CD4-positive, alpha-beta T cell treated with Interferon gamma for 1 hour (primary cell): ENCODE results near the gene PARS2.

Source experiments
- DNase-seq: peaks from one replicate; pipeline ENCODE4 v3.0.0-alpha.2; 2020

Gene PARS2

DNA sequence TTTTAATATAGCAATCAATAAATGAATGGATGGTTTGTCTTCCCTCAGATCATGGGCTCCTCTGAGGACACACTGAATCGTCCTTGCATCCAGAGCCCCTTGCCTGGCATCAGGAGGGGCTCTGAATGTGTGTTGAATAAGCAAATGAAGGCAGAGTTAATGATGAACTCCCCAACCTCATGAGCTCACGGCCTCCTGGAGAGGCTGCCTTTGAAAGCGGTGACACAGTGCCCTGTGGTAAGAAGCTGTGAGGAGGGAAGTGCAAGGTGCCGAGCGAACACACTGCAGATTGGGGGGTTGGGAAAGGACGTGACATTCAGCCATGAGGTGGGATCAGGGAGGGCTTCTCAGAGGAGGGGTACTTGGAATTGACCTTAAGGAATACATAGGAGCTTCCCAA lies 3.2 kb upstream of the PARS2 start:
- DNase-seq, result no peak

DNA sequence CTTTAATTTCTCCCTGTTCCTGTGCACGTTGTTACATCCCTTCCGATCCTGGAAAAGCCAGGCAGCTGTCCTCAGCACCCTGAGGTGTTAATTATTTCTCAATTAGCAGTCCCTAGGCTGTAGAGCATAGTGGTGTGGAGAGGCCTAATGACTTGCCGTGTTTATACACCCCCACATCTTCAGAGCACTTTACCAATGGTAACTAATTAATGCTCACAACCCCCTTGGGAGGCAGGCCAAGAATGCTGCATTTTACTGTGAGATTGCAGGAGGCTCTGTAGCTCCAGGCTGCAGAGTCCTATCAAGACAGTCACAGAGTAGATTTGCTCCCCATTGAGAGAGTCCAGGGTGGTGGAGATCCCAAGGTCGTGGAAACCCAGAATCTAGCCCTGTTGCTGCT lies 2.4 kb upstream of the PARS2 start:
- no peak for DNase-seq

DNA sequence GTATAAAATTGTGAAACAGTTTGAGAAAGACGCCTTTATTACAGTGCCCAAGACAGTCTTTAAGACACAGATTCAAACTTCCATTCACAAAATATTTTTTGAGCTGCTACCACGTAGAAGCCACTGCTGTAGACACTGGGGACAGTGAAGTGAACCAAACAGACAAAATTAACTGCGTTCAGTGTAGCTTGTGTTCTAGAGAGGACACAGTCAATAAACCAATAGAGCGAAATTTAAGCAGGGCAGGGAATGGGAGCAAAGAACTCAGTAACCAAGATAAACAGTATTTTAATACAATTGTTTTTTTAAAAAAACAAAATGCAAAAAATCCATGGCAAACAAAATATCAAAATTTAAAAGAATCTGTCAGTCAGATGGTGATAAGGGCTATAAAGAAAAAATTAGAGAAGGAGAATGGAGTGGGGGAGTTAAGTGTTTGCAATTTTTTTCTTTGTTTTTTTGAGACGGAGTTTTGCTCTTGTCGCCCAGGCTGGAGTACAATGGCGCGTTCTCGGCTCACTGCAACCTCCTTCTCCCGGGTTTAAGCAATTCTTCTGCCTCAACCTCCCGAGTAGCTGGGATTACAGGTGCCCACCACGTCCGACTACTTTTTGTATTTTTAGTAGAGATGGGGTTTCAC lies 719 bp upstream of the PARS2 start:
- DNase-seq, result no peak

DNA sequence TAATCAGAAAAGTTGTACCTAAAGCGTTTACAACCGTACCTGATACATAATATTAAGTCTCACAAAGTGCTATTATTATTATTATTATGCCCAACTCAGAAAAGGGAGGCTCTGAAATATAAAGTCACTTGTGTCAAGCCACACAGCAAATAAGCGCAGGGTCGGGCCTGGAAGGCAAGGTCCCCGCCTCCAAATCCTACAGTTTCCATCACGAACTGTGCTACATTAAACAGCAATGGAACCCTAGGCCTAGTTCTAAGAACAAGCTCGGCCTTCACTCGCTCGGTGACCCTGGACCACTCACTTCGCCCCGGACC lies 549 bp downstream of the PARS2 start:
- DNase-seq, result no peak

GRCh38 chr1:54758678-54759348 lies 5.5 kb downstream of the PARS2 start:
- DNase-seq, result no peak

GRCh38 chr1:54757833-54758232 lies 6.5 kb downstream of the PARS2 start:
- DNase-seq, result no peak

DNA sequence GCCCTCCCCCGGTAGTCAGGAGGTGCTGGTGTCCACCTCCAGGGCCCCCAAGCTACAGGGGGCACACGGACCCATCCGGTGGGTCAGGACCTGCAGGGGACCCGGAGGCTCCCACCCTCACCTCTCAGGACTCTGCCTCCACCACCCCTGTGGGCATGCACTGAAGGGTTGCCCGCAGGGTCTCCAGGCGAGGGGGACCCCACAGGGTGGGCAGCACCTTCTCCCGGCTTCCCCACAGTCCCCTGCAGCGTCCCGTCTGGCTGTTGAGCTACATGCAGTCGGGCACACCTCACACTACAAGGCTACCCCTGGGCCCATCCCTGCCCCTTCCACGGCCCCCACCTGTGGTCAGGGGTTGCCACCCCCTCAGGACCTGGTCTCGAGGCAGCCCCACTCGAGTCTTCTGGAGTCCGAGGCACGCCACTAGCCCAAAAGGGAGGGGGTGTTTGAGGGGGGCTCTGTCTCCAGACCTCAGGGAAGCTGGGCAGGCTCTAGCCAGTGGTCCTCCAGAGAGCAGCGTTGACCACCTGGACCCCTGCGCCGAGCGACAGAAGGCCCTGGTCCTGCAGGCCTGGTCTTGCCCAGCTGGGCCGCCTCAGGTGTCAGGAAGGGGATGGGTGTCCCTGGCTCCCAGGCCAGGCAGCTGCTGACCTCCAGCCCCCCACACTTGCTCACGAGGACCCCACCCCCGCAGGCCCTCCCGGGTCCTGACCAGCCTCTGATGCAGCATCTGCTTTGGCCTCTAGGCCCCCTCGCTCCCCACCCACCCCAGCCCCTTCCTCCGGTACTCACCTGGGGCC lies 9.6 kb downstream of the PARS2 start:
- DNase-seq, result no peak

DNA sequence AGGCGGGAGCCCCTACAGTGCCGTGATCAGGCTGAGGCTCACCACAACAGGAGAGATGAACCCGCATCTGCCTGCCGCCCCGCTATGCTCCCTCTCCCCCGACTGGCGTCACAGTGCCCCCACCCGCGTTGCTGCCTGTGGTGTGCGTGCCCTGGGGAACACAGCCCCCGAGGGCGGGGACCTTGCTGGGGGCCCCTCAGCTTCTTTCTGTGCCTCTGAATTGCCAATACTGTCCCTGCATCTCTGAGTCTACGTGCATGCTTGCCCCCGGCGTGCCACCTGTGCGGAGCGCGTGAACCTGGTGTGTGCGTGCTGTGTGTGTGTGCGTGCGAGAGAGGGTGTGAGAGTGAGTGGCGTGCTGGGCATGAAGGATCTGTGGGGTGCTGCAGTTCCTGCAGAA lies 10.3 kb downstream of the PARS2 start:
- no peak for DNase-seq

DNA sequence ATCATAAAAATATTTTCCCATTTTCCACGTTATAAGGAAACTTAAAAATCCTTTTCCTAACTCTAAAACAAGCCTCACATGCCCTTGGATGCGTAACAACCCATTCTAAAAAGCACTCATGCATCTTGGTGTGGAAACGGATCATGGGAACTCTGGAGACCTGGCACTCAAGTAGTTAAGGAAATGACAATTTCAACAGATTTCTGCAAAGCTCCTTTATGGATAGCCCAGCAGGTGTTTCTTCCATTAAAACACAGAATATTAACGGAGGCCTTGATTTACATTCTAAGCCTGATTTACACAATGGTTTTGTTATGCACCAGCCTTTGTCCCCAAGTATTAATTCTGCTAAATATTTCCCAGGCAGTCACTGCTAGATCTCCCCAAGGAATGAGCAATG lies 12.9 kb downstream of the PARS2 start:
- DNase-seq, result no peak

GRCh38 chr1:54750596-54750995 lies 13.7 kb downstream of the PARS2 start:
- DNase-seq, result no peak

DNA sequence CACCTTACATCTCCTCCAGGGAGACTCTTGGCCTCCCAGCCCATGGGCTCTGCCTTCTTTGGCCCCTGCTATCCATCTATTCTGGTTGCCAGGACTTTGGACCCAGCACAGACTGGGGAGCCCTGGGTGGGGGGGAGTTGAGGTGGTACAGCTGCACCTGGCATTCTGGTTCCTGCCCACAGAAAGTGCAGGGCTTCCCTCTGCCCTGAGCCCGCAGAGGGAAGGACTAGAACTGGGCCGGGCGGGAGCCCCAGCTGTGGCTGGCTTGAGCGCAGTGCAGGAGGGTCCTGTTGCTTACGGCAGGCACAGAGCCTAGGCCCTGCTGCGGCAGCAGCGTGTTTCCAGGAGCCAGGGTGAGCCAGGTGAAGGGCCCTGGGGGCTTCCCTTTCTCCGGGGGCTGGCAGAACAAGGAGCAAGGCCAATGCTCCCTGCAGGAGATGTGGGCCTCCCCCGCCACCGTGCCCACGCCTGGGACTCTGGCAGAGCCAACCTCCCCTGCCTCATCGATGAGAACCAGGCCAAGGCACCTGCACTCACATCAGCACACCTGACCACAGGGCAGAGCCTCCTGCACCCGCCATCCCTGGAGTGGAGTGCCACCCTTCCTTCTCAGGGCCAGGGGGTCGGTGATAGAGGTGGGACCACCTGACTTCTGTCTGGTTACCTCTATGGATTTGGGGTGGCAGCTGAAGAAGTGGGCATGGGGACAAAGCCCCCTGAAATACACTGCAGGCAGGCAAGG lies 16.1 kb downstream of the PARS2 start:
- DNase-seq, result no peak

DNA sequence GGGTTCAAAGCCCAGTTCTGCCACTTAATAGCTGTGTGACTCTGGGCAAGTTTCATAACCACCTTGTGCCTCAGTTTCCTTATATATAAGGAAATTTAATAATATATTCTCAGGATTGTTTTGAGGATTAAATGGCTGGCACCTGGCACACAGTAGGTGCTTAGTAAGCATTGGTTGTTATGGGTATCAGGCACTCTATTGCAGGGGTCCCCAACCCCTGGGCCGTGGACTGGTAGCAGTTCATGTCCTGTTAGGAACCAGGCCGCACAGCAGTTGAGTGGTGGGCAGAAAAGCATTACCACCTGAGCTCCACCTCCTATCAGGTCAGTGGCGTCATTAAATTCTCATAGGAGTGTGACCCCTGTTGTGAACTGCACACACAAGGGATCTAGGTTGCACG lies 18.5 kb downstream of the PARS2 start:
- DNase-seq, result no peak

GRCh38 chr1:54745274-54745673 lies 19.0 kb downstream of the PARS2 start:
- no peak for DNase-seq

DNA sequence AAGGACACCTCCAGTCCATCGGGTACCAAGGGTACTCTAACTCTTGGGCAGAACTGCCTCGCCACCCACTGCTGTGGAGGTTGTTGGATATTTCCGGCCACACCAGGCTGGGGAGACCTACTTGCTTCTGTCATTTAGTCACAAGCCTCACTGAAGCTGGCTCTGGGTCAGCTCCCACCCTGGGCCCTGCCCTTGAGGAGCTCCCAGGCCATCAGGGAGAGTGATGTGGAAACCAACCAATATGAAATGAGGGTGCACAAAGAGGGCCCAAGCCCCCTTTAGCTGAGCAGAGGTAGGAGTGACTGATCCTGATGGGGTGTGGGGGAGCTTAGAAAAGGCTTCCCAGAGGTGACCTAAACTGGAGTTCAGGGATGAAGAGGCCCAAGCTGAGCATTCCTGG lies 19.6 kb downstream of the PARS2 start:
- no peak for DNase-seq

DNA sequence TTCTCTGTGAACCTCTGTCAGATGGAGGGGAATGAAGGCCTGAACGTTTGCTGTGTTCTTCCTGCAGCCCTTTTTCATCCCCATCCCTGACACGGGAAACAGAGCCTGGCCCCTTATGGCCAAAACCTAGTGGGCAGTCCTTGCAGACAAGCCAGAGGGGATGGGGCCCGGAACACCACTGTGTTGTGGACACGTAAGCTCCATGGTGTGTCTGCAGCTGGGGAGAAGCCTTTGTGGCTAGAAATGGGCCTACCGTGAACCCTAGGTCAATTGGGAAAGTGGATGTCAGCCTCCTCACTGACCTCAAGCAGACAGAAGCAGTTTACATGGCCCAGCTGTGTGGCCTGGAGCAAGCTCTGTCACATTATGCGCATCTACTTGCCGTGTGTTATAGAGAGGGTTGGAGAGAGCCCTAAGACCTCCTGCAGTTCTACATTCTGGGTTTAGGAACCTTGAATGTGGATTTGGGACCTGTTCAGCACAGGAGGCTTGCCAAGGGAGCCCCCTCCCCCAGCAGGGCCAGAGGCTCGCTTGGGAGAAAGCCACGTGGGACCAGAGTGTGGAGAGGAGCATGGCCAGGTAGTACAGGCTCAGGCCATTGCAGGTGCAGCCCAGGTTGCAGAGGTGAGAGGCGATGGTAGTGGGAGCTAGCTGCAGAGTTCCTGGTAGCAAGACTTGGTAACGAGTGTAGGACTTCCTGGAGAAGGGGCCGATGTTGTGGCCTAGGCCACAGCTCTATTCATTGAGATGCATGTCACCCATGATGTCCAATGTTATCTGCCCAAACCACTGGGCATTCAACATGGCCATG lies 20.7 kb downstream of the PARS2 start:
- DNase-seq, result no peak

GRCh38 chr1:54742282-54742681 lies 22.0 kb downstream of the PARS2 start:
- no peak for DNase-seq

DNA sequence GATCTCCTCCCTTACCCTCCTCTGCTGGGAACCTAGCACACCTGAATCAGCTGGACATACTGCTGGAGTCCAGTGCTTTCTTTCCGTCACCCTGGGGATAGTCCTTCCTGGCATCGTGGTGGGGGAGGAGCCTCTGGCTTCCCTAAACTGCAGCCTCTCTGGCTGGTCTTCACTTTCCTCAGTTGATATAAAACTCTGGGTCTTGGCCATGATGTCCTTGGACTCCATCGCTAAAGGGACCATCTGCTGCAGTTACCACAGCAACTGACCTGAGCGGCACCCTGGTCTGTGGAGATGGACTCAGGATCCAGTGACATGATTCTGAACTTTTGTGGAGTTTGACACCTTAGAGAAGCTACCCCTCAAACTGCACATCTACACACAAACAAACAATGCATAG lies 22.8 kb downstream of the PARS2 start:
- DNase-seq, result no peak

DNA sequence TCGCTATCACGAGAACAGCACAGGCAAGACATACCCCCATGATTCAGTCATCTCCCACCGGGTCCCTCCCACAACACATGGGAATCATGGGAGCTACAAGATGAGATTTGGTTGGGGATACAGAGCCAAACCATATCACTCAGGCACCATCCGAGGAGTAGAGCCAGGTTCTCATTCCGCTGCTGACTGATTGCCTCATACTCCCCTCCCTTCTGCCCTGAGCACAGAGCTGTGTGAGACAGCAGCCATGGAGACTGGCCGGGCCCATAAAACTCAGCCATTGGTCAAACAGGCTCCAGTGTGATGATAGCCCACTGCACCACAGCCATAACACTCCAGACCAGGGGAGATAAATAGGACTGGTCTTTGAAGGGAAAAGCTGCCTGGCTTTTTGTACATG lies 26.1 kb downstream of the PARS2 start:
- DNase-seq, result no peak

DNA sequence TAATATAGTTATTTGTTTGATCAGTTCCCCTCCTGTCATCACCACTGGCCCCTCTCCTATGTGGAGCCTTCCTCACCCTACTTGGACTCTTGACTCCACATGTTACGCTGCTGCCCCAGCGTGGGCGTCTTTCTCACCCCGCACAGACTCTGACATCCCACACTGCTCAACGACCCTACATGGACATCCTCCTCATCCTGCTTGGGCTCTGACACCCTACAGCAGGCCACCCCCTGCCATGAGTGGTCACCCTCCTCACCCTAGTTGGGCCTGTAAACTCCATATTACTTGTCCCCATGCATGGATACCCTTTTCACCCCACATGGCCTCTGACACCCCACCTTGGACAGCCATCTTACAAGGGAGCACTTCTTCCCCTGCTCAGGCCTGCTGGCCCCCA lies 27.6 kb downstream of the PARS2 start:
- no peak for DNase-seq

GRCh38 chr1:54728027-54728426 lies 36.3 kb downstream of the PARS2 start:
- no peak for DNase-seq

GRCh38 chr1:54724771-54725170 lies 39.6 kb downstream of the PARS2 start:
- no peak for DNase-seq

GRCh38 chr1:54723985-54724384 lies 40.3 kb downstream of the PARS2 start:
- DNase-seq, result no peak

DNA sequence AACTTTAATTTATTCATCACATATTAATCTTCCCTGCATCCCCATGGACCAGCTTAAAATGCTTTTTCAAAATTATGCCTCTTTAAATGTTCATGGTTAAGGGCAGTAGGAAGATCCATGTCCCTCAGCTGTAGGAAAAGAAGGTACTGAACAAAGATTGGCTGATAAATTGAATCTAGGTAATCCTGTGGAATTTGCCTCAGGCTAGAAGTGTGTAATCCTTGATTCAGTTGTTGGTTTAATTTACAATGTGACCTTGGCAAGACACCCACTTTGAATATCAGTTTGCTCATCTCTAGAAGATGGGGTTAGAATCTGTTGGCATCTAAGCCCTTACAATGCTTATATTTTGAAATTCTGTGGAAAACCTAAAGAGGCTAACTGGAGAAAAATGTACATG lies 42.6 kb downstream of the PARS2 start:
- no peak for DNase-seq
